ENCODE results near the gene ARHGEF4.
A peak's percentile ranks its signal among the peaks of the same experiment; 100 is the strongest.

ARHGEF4 gene

GRCh38 chr2:131085646-131086045, 248.9 kb downstream of the ARHGEF4 start:
- DNase-seq (ENCODE audit: low read depth): no peak

GRCh38 chr2:131092458-131093005, 255.8 kb downstream of the ARHGEF4 start:
- no peak for DNase-seq (ENCODE audit: low read depth)

- peak; percentile 81 for DNase-seq (ENCODE audit: low read depth)
Observed at GRCh38 chr2:131093006-131093695, 256.4 kb downstream of the ARHGEF4 start, which contains the start of gene FAM168B. FAM168B (minus strand) TSS chr2:131093460; CDS start chr2:131082646, 10,814 bp downstream.

GRCh38 chr2:131093696-131094462, 257.2 kb downstream of the ARHGEF4 start:
- no peak for DNase-seq (ENCODE audit: low read depth)

GRCh38 chr2:131094463-131095281, 258.0 kb downstream of the ARHGEF4 start:
- DNase-seq (ENCODE audit: low read depth): no peak
